ENCODE results near the gene CYP46A1.
A peak's percentile ranks its signal among the peaks of the same experiment; 100 is the strongest.

CYP46A1 gene

DNA sequence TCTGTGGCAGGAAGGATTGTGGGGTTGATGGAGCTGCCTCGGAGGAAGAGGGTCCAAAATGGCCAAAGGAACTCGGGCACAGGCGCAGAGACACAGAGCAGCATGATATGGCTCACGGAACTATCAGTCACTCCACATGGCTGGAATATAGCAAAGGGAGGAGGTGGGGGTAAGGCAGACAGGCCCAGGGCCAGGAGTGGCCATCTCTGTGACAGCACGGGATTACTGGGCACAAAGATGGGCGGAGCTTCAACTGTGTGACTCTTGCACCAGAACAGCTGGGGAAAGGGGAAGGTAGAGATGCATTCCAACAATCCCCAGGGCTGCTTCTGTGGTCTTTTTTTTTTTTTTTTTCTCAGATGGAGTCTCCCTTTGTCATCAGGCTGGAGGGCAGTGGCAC, 84.3 kb downstream of the CYP46A1 start:
- H3K4me3 ChIP-seq (ENCODE audit: low read length), result no peak overlapping the region
- DNase-seq (ENCODE audit: low read depth), result peak; percentile 80
- no peak for TF ChIP-seq CTCF (conservative IDR thresholded peaks at IDR 0.05; ENCODE audit: low read length)

DNA sequence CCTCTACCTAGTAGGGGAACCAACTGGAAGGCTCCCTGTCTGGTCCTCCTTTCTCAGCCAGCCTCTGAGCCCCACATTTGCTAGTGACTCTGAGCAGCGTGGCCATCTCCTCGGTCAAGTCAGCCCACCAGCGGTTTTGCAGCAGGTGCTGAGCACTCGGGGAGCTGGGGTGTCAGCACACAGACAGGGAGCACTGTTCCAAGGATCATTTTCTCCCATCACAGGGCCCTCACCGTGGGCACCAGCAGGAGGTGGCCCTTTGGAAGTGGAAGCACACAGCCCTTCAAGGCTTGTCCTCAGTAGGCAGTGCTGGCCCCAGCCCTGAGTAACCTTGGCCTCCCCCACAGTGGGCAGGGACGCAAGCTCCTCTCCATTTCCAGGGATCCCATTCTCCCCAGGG, 85.0 kb downstream of the CYP46A1 start:
- no peak for TF ChIP-seq CTCF (conservative IDR thresholded peaks at IDR 0.05; ENCODE audit: low read length)
- DNase-seq (ENCODE audit: low read depth), result no peak
- no peak overlapping the region for H3K4me3 ChIP-seq (ENCODE audit: low read length)

- DNase-seq (ENCODE audit: low read depth), result no peak
- no peak for TF ChIP-seq CTCF (conservative IDR thresholded peaks at IDR 0.05; ENCODE audit: low read length)
These were observed 85.7 kb downstream of the CYP46A1 start for GRCh38 chr14:99769799-99770198.

GRCh38 chr14:99772371-99773283, 88.5 kb downstream of the CYP46A1 start:
- H3K4me3 ChIP-seq (ENCODE audit: low read length), result no peak overlapping the region
- DNase-seq (ENCODE audit: low read depth), result no peak
- no peak for TF ChIP-seq CTCF (conservative IDR thresholded peaks at IDR 0.05; ENCODE audit: low read length)

More at GRCh38 chr14:99769799-99770198, 85.7 kb downstream of the CYP46A1 start:
- H3K4me3 ChIP-seq (ENCODE audit: low read length), result no peak overlapping the region

DNA sequence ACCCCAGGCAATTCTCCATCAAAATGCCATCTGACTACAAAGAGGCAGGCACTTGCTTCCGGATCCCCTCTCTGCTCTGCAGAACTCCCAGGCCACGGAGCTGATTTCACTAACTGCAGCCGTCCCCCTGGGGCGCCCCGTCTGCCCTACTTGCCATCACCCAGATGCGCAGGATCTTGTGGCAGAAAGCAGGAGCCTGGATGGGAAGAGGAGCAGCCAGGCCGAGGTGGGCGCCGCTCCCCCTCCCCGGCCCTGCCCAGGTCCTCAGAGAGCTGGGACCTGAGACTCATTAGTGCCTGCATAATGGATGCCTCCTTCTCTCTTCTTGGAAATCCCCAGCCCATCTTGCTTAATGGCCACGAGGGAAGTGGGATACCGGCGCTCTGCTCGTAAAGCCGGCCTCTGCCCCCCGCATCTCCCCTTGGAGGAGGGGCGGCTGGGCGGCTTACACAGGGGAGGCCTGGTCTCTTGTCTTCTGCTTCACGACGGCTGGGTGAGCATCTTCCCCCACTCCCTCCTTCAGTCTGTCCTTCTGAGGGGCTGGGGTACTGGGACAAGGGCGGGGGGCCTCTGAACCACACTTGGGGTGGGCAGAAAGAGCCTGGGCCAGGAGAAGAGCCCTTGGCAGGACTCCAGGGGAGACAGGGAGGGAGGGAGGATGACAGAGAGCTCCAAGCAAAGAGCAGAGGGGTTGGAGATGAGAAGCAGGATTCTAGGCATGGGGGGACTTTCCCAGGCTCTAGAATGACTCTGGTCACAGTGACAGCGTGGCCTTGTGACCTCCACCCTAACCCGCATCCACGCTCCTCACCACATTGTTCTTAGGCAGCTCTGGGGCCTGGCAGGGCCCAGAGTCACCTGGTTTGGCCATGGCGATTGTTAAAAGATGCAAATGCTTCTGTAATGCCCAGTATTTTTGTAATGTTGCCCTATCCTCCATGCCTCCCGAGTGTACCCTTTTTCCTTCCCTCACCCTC, 89.7 kb downstream of the CYP46A1 start:
- no peak overlapping the region for H3K4me3 ChIP-seq (ENCODE audit: low read length)
- DNase-seq (ENCODE audit: low read depth), result no peak

More for the DNA sequence above, 89.7 kb downstream of the CYP46A1 start:
- no peak for TF ChIP-seq CTCF (conservative IDR thresholded peaks at IDR 0.05; ENCODE audit: low read length)

All from AG10803 (cell line).